ENCODE measurements around the gene DDX6. TPM values are rescaled to one million over a fixed set of nuclear protein-coding genes. Genes with fewer than 3 reads are reported as not detected.

DDX6 gene
- total and polyA plus RNA-seq, 2 experiments from 2014 or later: 68.3 to 205 TPM

GRCh38 chr11:118838905-118839553 is 48.1 kb upstream of the DDX6 start (continued):
- TF ChIP-seq ETS1 (IDR thresholded peaks at IDR 0.05) (no peak), EZH2 (IDR thresholded peaks at IDR 0.05; ENCODE audit: low read depth, unreplicated experiment) (no peak), EZH2phosphoT487 (IDR thresholded peaks at IDR 0.05; ENCODE audit: unreplicated experiment) (no peak)

GRCh38 chr11:118837868-118838267 is 46.9 kb upstream of the DDX6 start:
- H3K36me3 ChIP-seq (ENCODE audit: insufficient read depth): no peaks in the 10 kb centered on the region
- H2AFZ ChIP-seq: no peak overlapping the region
- no peaks in the 10 kb centered on the region for H3K4me1 ChIP-seq (ENCODE audit: insufficient read depth)
- H3K27ac ChIP-seq (ENCODE audit: low read depth): no peak overlapping the region
- no peaks in the 10 kb centered on the region for H4K20me1 ChIP-seq (replicated peaks; ENCODE audit: insufficient read depth)
- Mint-ChIP-seq H3K4me3 (no peak overlapping the region), H3K27ac (no peak overlapping the region), H3K36me3 (ENCODE audit: low read depth) (no peaks in the 10 kb centered on the region; the same call in 2 of the 3 replicates), H3K4me1 (no peaks in the 10 kb centered on the region; the same call in 2 of the 3 replicates), H3K9me3 (no peaks in the 10 kb centered on the region), H3K27me3 (ENCODE audit: insufficient read depth, low read depth, poor library complexity) (peaks cover 9% of the 10 kb centered on the region)
- H3K4me2 ChIP-seq: no peak overlapping the region
- H3K79me2 ChIP-seq (replicated peaks; ENCODE audit: insufficient read depth): no peaks in the 10 kb centered on the region
- H3K4me3 ChIP-seq: no peak overlapping the region
- H3F3A ChIP-seq (replicated peaks; ENCODE audit: low read depth): no peaks in the 10 kb centered on the region
- no peaks in the 10 kb centered on the region for H3K27me3 ChIP-seq (ENCODE audit: insufficient read depth)
- no peaks in the 10 kb centered on the region for H3K9me2 ChIP-seq (ENCODE audit: insufficient read depth)
- DNase-seq (ENCODE audit: low spot score): no peak
- ATAC-seq: no peak
- no peak for TF ChIP-seq JUNB (IDR thresholded peaks at IDR 0.05; ENCODE audit: unreplicated experiment)
- no peak for TF ChIP-seq EZH2 (IDR thresholded peaks at IDR 0.05; ENCODE audit: low read depth, unreplicated experiment)
- no peak for TF ChIP-seq REST (IDR thresholded peaks at IDR 0.05; ENCODE audit: unreplicated experiment)
- no peak for TF ChIP-seq EZH2phosphoT487 (IDR thresholded peaks at IDR 0.05; ENCODE audit: unreplicated experiment)
- TF ChIP-seq NANOG (IDR thresholded peaks at IDR 0.05; ENCODE audit: borderline replicate concordance): no peak
- no peak for TF ChIP-seq POLR2AphosphoS5 (IDR thresholded peaks at IDR 0.05; ENCODE audit: low read depth)
- TF ChIP-seq ZNF331 (CRISPR knock-in tag; IDR thresholded peaks at IDR 0.05; ENCODE audit: low read depth): no peak
- TF ChIP-seq CTCF (conservative IDR thresholded peaks at IDR 0.05; ENCODE audit: low read depth in 2 of 2): no peak
- TF ChIP-seq ZNF114 (CRISPR knock-in tag; IDR thresholded peaks at IDR 0.05): no peak
- no peak for TF ChIP-seq ETS1 (IDR thresholded peaks at IDR 0.05)
- no peak for TF ChIP-seq STAT1 (IDR thresholded peaks at IDR 0.05; ENCODE audit: unreplicated experiment)
